HG03159 (cell line): Measurements from ENCODE around the gene ZC3H7B.
"Not testable (repeated sequence)": the region's sequence is repeated elsewhere in the genome, so short reads cannot be mapped to it uniquely, and the experiment has no call there.

Experiments used
- ATAC-seq: cut with Tn5 transposase; IDR thresholded peaks from one replicate; pipeline ENCODE4 v1.9.1; 2021; ENCODE audit warnings: mild to moderate bottlenecking, moderate library complexity; ENCODE audit not compliant: unreplicated experiment

Gene ZC3H7B

GRCh38 chr22:41369837-41370236 is 68.5 kb downstream of the ZC3H7B start:
- no peak for ATAC-seq

- no peak for ATAC-seq
Measured at GRCh38 chr22:41377846-41378245, 76.5 kb downstream of the ZC3H7B start.

GRCh38 chr22:41380993-41381328 is 79.6 kb downstream of the ZC3H7B start:
- ATAC-seq: peak; percentile 16

GRCh38 chr22:41381329-41382097 is 80.2 kb downstream of the ZC3H7B start, which contains the start of gene TEF:
Gene TEF, plus strand, starts transcription at chr22:41381942. Its CDS starts 103 bp downstream, at chr22:41382045.
- peak; percentile 88 for ATAC-seq

- peak; percentile 25 for ATAC-seq
Measured at GRCh38 chr22:41382098-41382578, 80.8 kb downstream of the ZC3H7B start.

GRCh38 chr22:41382610-41383009 is 81.3 kb downstream of the ZC3H7B start:
- ATAC-seq: no peak

GRCh38 chr22:41383085-41383484 is 81.8 kb downstream of the ZC3H7B start:
- ATAC-seq: no peak

GRCh38 chr22:41384128-41384527 is 82.8 kb downstream of the ZC3H7B start:
- no peak for ATAC-seq

- no peak for ATAC-seq
Measured at GRCh38 chr22:41387341-41387740, 86.0 kb downstream of the ZC3H7B start.

- no peak for ATAC-seq
Measured at GRCh38 chr22:41394012-41394356, 92.7 kb downstream of the ZC3H7B start.

GRCh38 chr22:41395531-41396240 is 94.4 kb downstream of the ZC3H7B start:
- no peak for ATAC-seq

GRCh38 chr22:41397143-41397811 is 96.0 kb downstream of the ZC3H7B start:
- no peak for ATAC-seq

GRCh38 chr22:41398921-41399320 is 97.6 kb downstream of the ZC3H7B start:
- no peak for ATAC-seq

GRCh38 chr22:41401781-41402648 is 100.7 kb downstream of the ZC3H7B start:
- ATAC-seq: no peak

- ATAC-seq: not testable (repeated sequence)
Measured at GRCh38 chr22:41402851-41403250, 101.5 kb downstream of the ZC3H7B start.

GRCh38 chr22:41403532-41404318 is 102.4 kb downstream of the ZC3H7B start:
- ATAC-seq: peak; percentile 67

- no peak for ATAC-seq
Measured at GRCh38 chr22:41405588-41405987, 104.3 kb downstream of the ZC3H7B start.

GRCh38 chr22:41406410-41406809 is 105.1 kb downstream of the ZC3H7B start:
- ATAC-seq: no peak

- ATAC-seq: no peak
Measured at GRCh38 chr22:41407433-41407832, 106.1 kb downstream of the ZC3H7B start.

- ATAC-seq: no peak
Measured at GRCh38 chr22:41408665-41409064, 107.3 kb downstream of the ZC3H7B start.
